Activated CD8-positive, alpha-beta memory T cell treated with anti-CD3 and anti-CD28 coated beads, Interleukin-2, amount 50 U/mL, for 24 hours (primary cell): ENCODE data around the gene SUN1.
"Not testable (repeated sequence)": the region's sequence is repeated elsewhere in the genome, so short reads cannot be mapped to it uniquely, and the experiment has no call there.

Experiments used
- DNase-seq: peaks from one replicate; pipeline ENCODE4 v3.0.0-alpha.2; 2020; ENCODE audit errors: extremely low read depth

SUN1 gene

DNA sequence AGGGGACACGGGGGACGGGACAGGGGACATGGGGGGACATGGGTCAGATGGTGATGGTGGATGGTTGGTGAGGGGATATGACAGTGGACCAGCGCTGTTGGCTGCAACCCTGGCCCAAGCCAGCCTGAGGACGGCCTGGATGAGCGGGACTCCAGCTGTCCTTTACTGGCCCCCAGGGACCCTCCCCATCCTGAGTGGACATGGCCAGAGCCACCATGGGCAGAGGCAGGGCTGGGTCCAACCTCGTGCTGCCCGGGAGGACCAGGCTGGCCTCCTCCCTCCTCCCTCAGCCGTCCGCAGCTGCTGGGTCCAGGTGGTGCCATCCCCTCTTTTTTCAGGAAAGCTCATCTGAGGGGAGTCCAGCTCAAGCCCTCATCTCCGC, 74.5 kb downstream of the SUN1 start:
- DNase-seq: no peak

DNA sequence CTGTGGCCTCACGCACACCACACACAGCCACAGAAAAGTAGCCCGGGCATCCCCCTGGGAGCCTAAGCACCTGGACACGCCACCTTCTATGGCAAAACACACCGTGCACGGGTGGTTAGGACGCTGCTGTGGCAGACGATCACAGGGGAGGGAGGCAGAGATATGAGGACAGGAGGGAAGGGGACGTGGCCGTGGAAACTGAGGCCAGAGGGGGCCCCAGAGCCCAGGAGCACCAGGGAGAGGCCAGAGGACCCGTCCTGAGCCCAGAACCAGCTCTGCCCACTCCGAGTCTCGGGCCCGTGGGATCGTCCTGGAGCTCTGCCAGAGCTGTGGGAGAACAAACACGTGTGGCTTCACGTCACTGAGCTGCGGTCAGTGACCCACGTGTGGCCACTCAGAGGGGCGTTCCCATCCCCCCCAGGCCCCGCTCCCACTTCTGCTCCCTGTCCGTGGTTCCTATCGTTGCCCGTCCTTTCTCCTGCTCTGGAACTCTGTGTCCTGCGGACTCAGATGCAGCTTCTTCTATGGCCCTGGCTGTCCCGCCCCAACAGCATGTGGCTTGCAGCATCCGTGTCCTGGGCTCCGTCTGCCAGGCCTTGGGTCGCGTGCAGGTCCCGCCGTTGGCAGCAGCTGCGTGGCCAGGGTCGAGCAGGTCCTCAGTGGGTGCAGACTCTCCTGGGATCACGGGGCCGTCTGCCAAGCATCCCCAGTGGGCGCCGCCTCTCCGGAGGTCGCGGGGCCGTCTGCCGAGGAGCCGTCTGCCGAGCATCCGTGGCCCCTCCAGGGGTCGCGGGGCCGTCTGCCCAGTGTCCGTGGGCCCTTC, 75.1 kb downstream of the SUN1 start:
- no peak for DNase-seq

- no peak for DNase-seq
Observed at GRCh38 chr7:908159-908581, 75.9 kb downstream of the SUN1 start.

DNA sequence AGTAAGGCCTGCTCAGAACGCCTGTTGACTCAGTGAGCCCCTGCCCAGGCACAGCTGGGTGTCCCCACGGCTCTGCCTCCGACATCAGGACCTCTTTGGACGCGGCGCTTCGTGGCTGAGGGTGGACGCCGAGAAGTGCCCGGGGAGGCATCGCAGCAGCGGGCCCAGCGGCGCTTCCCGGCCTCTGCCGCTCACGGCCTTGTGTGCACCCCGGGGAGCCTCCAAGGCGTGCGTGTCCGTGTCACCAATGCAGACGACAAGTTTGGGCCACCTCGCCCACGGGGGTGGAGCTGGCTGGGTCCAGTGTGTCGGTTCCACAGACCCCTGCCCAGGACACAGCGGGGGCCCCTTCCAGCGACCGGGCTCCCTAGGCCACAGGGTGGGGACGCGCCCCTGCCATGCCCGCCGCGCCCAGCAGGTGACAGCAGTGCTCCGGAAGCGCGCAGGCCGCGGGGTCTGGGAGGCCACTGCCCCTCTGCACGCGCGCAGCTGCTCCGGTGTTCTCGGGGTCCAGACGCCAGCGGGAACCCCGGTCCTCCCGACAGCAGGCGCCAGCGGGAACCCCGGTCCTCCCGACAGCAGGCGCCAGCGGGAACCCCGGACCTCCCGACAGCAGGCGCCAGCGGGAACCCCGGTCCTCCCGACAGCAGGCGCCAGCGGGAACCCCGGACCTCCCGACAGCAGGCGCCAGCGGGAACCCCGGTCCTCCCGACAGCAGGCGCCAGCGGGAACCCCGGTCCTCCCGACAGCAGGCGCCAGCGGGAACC, 76.5 kb downstream of the SUN1 start:
- DNase-seq: not testable (repeated sequence)

GRCh38 chr7:909358-910329, 77.4 kb downstream of the SUN1 start:
- no peak for DNase-seq

DNA sequence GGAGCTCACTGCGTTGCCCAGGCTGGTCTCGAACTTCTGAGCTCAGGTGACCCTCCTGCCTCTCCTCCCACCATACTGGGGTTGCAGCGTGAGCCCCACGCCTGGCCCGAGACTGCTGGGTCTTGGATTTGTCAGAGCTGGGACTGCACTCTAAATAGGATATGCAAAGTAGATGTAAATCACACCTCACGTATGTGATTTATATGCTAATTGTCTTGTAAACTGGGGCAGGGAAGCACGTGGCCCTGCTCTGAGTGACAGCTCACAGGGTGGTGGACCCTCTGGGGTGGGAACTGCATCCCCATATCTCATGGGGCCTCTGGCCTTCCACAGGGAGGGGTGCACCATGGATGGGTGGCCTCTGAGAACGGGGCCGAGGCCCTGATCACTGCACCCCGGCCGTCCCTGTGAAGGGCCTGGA, 78.2 kb downstream of the SUN1 start:
- DNase-seq: no peak

GRCh38 chr7:910931-911431, 78.7 kb downstream of the SUN1 start:
- no peak for DNase-seq

GRCh38 chr7:911791-912480, 79.7 kb downstream of the SUN1 start:
- no peak for DNase-seq

GRCh38 chr7:913736-914520, 81.7 kb downstream of the SUN1 start:
- no peak for DNase-seq

- DNase-seq: no peak
Observed at GRCh38 chr7:914521-915194, 82.4 kb downstream of the SUN1 start.

- DNase-seq: no peak
Observed at GRCh38 chr7:915291-916218, 83.3 kb downstream of the SUN1 start.

DNA sequence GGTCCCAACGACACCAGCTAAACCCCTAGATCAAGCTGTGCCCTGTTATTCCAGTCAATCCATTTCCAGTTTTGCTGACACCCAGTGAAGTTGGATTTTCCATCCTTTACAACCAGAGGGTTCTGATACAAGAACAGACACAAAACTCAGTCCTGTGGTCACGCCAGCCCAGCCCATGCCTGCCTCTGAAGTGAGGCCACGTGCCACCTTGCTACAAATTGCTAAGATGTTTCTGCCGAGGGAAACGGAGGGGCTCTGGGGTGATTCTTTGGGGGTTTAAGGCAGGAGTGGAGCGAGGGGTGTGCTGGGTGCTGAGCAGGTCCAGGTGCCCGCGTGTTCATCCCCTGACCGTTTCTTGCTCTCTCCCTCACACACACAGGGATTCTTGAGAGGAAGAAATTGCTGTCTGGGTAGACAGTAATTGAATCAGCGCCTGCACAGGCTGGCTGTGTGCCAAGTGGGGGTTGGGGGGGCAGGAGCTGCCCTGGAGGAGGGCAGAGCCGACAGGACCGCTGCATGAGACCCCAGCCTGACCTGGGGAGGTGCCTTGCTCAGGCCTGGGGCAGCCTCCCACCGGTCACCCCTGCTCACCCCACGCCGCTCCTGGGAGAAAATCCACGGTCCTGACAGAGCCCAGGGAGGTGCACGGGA, 84.1 kb downstream of the SUN1 start:
- DNase-seq: no peak

GRCh38 chr7:917255-918117, 85.2 kb downstream of the SUN1 start:
- no peak for DNase-seq

DNA sequence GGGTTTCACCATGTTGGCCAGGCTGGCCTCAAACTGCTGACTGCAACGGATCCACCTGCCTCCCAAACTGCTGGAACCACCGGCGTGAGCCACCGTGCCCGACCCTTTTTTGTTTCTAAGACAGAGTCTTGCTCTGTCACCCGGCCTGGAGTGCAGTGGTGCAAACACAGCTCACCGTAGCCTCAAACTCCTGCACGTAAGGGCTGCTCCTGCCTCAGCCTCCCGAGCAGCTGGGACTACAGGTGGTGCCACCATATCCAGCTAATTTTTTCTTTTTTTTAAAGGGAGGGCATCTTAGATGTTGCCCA, 85.8 kb downstream of the SUN1 start:
- DNase-seq: no peak

- DNase-seq: no peak
Observed at GRCh38 chr7:918441-919113, 86.3 kb downstream of the SUN1 start.

- no peak for DNase-seq
Observed at GRCh38 chr7:919114-919442, 86.8 kb downstream of the SUN1 start.

DNA sequence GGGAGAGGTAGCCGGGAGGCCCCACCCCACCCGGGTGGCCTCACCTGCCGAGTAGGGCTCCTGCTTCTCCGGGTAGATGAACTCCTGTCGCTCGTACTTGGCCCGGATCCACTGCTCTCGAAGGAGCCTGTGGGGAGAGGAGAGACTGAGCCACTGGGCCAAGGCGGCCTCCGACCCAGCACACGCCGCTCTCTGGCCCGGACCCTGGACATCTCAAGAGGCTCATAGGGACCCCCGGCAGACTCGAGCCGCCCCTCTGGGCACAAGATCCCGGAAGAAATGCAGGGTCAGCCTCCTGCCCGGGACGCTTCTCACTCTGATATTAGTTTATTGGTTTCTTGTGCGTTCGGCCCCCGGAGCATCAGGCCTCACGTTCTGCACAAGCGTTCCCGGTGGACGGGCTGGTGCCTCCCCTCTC, 87.7 kb downstream of the SUN1 start:
- no peak for DNase-seq
